ENCODE data around the gene PIGH.

- TF ChIP-seq EZH2phosphoT487 (IDR thresholded peaks at IDR 0.05) (no peak), CTCF (IDR thresholded peaks at IDR 0.05) (no peak), EZH2 (IDR thresholded peaks at IDR 0.05) (no peak)
These were observed 24.4 kb downstream of the PIGH start for GRCh38 chr14:67575684-67576083.

Measured in neural progenitor cell (in vitro differentiated cells).